ENCODE measurements around the gene SLC35F6.

SLC35F6 gene

DNA sequence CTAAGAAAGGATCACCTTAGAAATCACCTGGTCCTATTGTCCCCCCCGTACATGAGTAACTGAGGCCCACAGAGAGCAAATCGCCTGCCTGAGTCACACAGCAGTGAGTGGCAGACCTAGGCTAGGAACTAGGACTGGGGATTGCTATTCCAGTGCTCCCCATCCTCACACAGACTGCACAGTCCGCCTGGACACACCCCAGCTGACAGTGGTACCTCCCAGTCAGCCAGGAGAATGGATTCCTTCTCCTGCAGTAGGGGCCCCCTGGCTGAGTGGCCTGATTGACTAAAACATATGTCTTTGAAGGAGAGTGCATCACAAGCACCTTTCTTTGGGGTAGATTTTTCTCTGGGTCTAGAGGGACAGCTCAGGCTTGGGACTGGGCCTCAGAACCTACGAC lies 32.4 kb upstream of the SLC35F6 start:
- no peak for DNase-seq

GRCh38 chr2:26732446-26732845 lies 31.6 kb upstream of the SLC35F6 start:
- no peak for DNase-seq

DNA sequence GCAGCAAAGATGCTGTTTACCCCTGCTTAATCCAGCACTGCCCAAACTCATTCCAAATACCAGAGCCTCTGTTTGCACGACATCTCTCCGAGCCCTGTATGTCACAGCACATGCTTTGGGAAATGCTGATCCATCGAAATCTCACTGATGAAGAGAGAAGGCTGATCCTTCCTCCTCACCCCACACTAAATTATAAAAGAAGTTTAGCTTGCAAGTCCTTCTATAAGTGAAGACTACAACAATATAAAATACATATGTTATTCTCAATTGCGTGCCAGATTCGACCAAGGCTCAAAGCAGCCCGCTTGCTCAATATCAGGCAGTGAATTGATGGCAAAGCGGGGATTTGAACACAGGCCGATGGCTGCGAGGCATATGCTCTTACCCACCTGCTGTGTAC lies 30.7 kb upstream of the SLC35F6 start:
- no peak for DNase-seq

- no peak for DNase-seq
These were observed 29.0 kb upstream of the SLC35F6 start for GRCh38 chr2:26735097-26735496.

DNA sequence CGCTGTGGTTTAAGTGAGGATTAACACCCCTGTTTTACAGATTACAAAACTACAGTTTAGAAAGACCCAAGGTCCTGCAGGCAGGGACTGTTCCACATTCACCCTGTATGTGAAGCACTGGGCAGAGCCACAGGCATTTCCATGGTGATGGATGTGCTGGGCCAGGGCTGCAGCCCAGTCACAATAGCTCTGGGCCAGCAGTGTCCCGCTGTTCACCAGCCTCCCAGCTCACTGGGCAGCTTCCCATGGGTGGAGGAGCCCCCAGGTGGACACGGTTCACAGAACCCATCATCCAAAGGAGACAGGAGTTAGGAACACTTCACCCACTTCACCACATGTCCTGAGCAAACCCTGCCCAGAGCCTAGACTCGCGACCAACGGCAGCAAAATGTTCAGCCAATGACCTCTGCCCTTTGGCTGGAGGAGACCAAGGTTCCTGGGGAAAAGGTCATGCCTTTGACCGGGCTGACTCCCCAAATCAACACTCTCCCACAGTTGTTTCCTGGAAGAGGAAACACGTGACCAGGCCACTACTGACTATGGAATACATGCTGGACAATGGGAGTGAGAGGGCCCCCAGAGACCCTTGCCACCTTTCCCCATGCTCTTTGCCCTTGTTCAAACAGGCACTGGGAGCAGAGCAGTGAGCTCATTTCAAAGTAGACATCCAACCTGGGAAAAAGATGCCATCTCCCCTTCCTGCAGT lies 28.0 kb upstream of the SLC35F6 start:
- DNase-seq: no peak

DNA sequence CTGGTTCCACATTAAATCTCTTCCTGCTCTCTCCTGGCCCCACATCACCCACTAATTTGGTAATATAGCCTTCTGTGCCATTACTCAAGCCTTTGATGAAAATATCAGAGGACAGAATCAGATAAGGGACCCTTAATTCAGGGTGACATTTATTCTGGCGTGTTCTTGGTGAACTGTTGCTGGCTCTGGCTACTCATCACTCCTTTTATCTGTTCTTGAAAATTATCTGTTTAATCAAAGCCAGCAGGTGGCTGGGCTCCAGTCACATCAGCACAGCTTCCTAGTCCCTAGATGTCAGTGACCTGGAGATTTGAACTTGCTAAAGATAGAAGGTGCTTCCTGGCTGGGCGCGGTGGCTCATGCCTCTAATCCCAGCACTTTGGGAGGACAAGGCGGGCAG lies 26.9 kb upstream of the SLC35F6 start:
- DNase-seq: no peak

DNA sequence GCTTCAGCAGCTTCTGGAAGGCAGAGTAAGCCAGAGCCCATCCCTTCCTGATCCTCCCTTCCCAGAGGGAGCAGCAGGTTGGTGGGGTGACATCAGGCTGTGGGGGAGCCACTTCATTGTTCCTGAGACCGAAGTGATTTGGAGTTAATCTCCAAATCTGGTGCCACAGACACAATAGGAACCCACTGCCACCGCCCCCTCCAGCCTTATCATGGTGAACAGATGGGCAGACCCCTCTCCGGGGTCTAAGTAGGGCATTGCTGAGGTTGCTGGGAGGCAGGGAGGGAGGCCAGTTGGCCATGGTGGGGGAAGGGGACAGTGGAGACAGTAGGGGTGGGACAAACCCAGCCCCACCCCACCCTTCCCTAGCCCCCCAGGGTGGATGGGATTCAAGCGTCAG lies 25.6 kb upstream of the SLC35F6 start:
- DNase-seq: peak; percentile 96

- DNase-seq: no peak
These were observed 24.6 kb upstream of the SLC35F6 start for GRCh38 chr2:26739514-26739913.

GRCh38 chr2:26740346-26740745 lies 23.7 kb upstream of the SLC35F6 start:
- DNase-seq: no peak

GRCh38 chr2:26740890-26741302 lies 23.2 kb upstream of the SLC35F6 start:
- DNase-seq: peak; percentile 96

GRCh38 chr2:26742048-26742770 lies 21.9 kb upstream of the SLC35F6 start:
- DNase-seq: no peak

DNA sequence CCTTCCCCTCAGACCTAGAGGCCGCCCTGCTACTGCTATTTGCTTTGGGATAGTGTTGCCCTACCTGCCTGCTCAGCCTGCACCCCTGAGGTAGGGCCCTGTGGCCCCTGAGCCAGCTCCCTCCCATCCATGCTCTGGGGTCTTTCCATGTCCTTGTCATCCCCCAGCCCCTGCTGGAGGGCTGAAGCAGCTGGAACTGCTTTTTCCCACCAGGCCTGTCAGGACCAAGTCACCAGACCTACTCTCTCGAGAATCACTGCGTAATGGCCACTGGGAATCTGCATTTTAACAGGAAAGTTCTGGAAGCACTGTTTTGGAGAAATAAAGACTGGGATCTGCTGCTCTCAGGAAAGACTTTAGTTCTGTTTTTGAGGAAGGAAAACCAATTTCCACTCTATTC lies 20.2 kb upstream of the SLC35F6 start:
- no peak for DNase-seq

DNA sequence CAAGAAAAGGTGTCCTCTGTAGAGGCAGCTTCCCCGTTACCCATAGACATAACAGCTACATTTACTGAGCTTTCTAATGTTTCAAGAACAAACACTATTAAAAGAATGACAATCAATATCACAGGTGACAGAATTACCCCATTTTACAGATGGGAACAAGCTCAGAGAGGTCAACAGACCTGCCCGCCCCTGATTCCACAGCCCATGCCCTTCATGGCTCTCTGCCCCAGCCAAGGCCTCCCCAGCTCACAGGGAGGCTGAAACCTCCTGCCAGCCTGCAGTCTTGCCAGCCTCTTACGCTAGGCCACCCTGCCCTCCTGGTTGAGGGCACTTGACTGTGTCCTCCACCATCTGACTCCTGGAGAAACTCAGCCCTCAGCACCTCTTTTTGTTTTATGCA lies 19.1 kb upstream of the SLC35F6 start:
- DNase-seq: no peak

DNA sequence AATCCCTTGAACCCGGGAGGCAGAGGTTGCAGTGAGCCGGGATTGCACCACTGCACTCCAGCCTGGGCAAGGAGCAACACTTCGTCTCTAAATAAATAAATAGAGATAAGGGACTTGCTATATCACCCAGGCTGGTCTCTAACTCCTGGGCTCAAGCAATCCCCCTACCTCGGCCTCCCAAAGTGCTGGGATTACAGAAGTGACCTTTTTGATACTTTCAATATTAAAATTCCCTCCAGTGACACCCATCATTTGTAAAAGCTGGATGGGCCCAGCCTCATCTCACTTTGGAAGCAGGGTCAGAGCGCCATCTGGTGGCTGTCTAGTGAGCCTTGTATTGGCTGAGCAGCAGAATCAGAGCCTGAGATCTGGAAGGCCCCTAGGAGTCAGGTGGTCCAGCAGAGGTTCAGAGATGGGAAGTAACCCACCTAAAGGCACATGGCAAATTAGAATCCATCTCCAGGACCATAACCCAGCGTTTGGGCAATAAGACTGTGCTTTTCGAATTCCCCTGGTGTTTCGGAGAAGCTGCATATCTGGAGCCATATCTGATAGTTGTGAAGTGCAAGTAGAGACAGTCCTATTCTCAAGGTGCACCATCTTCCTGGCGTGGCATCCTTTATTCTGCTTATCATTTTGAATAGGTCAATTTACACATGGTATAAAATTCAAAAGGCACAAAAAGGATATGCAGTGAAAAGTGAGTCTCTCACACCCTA lies 18.3 kb upstream of the SLC35F6 start:
- DNase-seq: peak; percentile 93

GRCh38 chr2:26746934-26747333 lies 17.1 kb upstream of the SLC35F6 start:
- DNase-seq: no peak

GRCh38 chr2:26749787-26750420 lies 14.2 kb upstream of the SLC35F6 start:
- DNase-seq: peak; percentile 90

GRCh38 chr2:26750467-26750866 lies 13.6 kb upstream of the SLC35F6 start:
- DNase-seq: peak; percentile 64

DNA sequence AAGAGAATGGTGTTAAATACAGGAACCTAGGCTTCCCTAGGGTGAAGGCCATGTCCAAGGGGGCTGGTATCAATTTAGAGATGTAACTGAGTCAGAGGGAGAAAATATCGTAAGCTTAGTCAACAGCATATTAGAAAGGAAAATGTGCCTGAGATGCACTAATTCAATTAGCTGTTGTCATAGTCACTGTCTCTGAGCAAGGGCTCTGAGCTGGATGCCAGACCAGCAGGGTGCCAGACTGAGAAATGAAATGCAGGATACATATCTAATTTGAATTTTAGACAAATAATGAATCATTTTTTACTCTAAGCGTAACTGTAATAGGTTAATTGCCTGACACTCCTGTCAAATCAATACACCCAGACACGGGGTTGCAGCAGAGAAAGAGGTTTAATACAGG lies 11.4 kb upstream of the SLC35F6 start:
- DNase-seq: peak; percentile 82

- DNase-seq: no peak
These were observed 9.5 kb upstream of the SLC35F6 start for GRCh38 chr2:26754539-26754938.

DNA sequence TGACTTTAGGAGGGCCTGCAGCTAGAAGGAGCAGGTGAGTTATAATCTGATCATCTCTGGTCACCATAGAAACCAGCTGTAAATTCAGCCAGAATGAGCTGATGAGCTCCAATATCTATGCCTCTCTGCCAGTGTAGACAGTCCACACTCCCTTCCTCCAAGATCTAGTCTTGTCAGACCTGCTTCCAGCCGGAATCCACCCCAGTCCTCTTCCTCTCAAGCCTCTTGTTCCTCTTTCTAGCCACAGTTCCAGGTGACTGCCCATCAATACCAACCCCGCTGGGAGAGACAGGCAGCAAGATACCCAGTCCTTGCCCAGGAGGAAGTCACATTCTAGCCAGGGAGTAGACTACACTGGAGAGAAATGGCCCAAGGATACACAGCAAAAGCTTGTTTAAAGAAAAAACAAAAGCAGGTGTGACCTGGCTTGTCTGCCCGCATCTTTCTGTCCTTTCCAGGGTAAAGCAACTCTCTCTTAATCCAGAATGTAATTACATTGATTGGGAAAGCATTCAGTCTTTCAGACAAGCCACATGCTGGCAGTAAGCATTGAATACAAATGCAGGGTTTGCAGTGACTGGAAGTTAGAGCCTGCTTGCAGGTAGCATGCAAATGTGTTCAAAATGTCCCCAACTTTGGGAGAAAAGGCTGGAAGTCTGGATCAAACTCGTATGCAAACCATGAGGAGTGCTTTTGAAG lies 9.0 kb upstream of the SLC35F6 start:
- peak; percentile 36 for DNase-seq

GRCh38 chr2:26756337-26756736 lies 7.7 kb upstream of the SLC35F6 start:
- DNase-seq: no peak

DNA sequence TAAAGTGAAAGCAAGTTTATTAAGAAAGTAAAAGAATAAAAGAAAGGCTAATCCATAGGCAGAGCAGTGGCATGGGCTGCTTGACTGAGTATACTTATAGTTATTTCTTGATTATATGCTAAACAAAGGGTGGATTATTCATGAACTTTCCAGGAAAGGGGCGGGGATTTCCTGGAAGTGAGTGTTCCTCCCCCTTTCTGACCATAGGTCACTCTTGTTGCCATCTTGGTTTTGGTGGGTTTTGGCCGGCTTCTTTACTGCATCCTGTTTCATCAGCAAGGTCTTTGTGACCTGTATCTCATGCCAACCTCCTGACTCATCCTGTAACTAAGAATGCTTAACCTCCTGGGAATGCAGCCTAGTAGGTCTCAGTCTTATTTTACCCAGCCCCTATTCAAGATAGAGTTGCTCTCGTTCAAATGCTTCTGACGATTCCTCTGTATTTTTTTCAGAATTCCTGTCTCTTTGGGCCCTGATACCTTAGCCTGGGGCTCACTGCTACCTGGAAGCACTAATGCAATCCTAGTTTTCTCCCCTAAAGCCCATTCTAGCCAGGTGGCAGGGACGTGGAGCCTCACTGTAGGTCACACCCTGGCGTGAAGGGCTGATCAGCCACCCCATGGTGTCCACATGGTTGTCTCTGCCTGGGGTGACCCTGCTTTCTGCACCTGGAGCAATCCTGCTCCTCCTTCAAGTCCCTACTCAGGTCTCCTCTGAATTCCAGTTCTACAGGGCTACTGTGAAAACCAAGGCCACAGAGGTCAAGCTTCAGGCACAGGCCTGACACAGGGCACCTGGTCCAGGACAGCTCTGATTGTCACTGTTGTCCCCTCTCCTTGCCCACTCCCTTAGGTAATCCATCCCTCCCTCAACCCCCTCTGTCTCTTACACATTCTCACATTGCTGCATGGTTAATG lies 6.0 kb upstream of the SLC35F6 start:
- DNase-seq: no peak
